HT-29 (cell line): ENCODE measurements around the gene CST6. TPM values are rescaled to one million over a fixed set of nuclear protein-coding genes. Genes with fewer than 3 reads are reported as not detected.
"Not testable (repeated sequence)": the region's sequence is repeated elsewhere in the genome, so short reads cannot be mapped to it uniquely, and the experiment has no call there.

Source experiments
- DNase-seq: peaks from one replicate; pipeline ENCODE4 v3.0.0-alpha.2; 2015; ENCODE audit warnings: low spot score
- total RNA-seq: library from RNA; depleted of rRNA; stranded (reverse); fragments of >200 nt; shearing (Covaris generic); gene quantifications from 2 replicates; pipeline ENCODE4 v1.2.3, GENCODE V29; 2014

Gene CST6
- total RNA-seq, 1 experiment from 2014 or later: 23.0 TPM

DNA sequence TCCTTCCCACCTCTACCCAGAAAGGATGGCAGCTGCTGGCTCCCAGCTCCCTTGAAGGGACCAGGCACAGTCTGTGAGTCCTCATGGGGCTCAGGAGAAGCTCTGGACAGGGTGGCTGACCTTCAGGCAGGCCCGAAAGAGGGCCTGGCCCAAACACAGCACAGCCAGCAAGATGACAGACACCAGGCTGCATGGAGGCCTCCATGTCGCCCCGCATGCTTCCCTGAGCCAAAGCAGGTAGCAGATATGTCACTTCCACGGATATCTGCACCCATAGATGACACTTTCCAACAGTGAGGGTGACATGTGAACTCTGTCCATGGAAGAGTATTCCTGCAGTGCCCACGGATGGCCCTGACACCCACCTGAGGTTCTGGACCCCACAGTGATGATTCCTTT lies 28.2 kb upstream of the CST6 start:
- no peak for DNase-seq

DNA sequence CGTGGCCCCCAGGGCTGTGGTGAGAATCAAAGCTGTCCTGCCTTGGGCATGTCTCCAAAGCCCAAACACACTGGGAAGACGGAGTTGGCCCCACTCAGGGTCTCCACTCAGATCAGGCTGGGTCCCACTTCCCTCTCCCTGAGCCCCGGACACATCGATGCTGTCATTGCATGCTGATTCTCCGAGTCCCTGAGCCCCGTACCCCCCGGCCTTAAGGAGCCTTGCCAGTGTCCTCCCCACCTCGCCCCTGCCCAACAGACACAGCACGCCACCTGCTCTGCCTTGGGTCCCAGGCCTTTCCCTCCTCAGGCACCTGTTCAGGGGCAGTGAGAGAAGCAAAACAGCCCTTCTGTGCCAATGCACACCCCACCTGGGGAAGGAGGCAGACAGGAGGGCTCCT lies 24.5 kb upstream of the CST6 start:
- DNase-seq: no peak

DNA sequence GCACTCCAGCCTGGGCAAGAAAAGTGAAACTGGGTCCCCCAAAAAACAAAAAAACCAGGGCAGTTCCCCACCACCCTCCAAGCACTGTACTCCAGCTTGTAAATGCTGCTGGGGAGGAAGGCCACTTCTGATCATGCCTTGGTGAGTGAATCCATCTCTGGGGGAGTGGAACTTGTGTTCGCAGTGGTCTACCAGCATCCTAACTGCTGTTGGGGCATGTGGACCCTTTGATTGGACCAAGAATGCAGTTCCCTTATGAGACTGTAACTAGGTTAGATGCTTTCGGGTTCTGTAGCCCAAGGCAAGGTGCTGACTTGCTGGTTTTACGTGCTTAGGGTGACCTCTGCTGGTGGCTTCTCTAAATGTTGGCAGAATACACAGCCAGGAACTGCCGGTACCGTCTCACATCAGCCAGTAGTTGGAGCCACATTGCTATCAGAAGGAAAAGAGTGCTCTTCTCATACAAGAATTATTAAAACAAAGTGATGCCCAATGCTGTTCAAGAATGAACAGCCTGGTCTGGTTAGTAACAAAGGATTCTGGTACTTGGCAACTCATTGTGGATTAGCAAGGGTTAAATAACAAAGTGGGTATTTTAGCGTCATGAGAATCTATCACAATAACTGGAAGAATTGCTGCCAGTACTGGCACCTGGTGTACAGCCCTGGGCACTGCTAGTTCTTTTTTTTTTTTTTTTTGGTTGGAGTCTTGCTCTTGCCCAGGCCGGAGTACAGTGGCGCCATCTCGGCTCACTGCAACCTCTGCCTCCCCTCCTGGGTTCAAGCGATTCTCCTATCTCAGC lies 22.8 kb upstream of the CST6 start:
- peak; percentile 99 for DNase-seq

DNA sequence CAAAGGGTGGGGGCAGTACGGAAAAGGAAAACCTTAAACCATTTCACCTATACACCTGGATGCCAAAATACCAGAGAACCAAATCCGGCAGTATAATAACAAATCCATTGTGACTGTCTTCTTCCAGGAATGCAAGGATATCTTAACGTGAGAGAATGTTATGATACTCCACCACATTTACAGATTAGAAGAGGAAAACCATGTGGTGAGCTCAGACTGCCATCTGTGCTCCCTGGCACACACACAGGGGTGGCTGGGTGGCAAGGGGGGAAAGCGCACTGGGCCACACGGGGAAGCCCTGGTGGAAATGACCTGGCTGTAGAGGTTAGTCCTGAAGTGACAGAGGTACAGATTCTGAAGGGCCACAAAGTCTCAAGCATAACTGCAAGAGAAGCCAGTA lies 19.8 kb upstream of the CST6 start:
- DNase-seq: no peak

DNA sequence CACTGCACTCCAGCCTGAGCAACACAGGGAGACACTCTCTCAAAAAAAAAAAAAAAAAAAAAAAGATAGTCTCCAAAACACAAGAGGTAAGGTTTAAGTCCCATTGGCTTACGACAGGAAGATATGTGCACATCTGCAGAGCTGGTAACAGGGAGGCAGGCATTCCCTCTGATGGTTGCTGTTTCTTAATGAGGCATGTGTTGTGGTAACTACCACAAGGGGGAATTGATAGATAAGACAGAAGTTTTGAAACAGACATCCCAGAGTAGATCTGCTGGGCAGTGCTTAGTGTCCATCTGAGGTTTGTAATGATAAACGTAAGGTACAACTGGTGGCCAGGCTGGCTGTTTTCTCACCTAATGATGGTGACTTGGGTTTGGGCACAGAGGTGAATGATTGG lies 14.5 kb upstream of the CST6 start:
- DNase-seq: no peak

DNA sequence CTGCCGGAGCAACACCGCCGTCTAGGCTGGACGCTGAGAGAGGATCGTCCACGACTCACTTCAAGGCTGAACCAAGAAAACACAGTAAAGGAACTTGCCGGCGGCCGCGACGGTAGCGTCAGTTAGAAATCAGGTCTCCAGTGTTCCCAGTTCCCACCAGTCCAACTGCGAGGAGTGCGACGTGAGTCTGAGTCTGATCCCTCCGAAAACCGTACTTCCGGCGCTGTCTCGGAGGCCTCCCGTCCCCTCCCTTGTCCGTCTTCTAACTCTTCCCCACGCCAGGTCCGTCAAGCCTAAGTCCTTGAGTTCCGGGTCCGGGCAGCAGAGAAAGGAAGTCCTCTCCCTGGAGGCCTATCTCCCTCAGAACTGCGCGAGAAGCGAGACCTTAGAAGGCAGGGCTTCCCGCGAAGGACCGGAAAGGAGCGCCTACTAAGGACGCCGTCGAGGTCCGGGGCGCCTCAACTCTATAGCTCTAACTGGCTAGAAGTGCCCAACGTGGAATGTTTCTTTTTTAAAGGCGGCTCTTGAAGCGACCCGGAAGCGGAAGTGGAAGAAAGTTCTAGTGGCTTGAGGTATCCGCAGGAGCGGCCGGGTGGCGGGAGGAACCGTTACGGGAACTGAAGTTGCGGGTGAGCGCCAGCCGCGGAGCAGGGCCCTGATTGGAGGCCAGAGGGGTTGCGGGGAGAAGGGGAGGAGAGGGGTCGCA lies 9.7 kb upstream of the CST6 start, which contains the start of the genes BANF1 and EIF1AD:
Gene BANF1, plus strand, starts transcription at position 562 of the 706 bp plus-strand sequence. CDS start 748 bp downstream, outside the sequence.
Gene EIF1AD, minus strand, starts transcription at position 216 of the 706 bp plus-strand sequence. CDS start 1,768 bp downstream, outside the sequence.
- peak; percentile 98 for DNase-seq

DNA sequence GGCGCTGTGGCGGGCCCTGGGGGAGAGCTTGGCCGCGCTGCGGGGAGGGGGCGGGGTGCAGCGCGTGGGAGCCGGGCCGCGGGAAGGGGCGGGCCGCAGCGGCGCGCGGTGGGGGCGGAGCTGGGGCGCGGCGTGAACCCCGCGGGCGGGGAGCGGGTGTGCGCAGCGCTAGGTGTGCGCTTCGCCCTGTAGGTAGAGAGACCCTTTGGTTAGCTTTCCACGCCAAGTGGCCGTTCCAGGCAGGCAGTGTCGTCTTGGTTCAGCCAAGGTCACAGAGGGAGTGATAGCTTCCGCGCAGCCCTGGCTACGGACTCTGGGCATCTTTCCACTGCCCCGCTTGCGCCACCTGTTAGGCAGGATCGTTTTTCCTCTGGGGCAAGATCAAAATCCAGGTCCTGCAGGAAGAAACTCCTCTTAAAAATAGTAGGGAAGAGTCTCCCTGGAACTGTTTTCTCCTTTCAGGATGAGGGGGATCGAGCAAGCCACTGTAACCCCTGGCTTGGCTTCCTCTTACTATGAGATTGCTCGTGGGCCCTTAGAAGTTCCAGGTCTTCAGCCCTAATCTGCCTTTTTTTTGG lies 9.1 kb upstream of the CST6 start:
- DNase-seq: peak; percentile 73

DNA sequence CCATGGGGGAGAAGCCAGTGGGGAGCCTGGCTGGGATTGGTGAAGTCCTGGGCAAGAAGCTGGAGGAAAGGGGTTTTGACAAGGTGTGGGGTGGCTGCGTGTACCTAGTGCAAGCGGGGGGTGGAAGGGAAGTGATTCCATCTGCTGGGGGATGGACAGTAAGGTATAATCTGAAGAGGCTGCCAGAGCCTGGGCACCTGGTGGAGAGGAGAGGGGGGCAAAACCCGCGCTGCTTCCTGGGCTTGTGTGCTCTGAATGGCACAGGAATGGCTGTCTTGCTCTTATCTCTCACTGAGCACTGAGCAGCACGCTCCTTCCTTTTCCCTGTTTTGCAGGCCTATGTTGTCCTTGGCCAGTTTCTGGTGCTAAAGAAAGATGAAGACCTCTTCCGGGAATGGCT lies 8.5 kb upstream of the CST6 start:
- DNase-seq: no peak

DNA sequence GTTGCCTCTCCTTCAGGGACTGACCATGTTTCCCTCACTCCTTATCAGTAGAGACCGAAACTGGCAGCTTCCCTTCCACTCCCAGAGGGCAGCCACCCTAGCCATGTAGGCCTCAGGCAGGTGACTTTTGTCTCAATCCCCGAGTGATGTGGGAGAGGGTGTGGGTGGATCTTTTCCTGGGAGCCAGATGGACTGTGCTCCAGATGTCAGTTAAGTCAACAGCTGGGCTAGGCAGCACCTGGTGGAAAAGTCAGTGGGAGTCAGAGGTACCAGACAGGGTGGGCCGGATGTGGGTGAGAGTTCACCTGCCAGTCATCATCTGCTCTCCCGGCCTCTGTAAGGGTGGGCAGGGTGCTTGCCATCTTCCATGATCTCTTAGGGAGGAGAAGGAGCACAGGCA lies 7.6 kb upstream of the CST6 start:
- DNase-seq: no peak

DNA sequence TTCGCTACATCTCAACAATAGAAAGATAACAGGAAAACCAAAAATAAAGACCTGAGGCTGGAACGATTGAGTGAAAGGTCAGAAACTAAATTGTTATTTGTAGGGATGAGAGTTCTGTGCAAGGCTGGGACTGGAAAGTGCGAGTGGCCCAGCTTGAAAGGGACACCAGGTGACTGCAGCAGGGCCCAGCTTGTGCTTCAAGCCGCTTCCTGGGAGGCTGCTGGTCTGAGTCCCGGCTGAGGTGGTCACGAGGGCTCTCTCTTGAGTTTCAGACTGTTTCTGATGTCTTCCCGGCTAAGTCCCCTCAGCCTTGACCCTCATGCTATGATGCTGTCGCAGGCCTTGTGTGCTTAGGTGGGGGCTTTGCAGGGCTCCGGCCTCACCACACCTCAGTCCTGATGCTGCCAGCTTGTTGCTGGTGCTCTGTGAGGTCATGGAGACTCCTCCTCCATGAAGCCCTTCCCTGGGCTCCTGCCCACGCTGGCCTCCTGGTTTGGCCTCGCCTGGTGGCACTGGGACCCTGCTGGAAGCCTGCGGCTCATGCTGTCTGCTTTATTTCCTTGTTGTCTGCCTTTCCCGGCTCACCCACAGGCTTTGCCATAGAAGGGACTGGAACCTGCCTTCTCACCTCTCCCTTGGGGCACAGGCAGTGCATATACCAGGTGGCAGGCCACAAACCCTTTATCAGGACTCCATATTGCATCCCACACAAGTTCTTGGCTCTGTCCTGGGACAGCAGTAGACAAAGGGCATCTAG lies 5.5 kb upstream of the CST6 start:
- no peak for DNase-seq

DNA sequence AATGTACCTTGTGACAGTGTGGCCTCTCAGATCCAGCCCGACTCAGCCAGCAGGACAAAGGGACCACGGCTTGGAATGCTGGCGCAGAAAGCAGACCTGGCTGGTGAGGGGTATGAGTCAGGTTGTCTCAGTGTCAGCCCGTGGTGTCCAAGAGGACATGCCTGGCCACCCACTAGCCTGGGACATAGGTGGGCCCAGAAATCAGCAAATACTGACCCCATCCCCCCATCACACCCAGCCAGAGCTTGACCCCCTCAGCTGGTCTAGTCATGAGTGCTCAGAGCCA lies 5.0 kb upstream of the CST6 start:
- no peak for DNase-seq

DNA sequence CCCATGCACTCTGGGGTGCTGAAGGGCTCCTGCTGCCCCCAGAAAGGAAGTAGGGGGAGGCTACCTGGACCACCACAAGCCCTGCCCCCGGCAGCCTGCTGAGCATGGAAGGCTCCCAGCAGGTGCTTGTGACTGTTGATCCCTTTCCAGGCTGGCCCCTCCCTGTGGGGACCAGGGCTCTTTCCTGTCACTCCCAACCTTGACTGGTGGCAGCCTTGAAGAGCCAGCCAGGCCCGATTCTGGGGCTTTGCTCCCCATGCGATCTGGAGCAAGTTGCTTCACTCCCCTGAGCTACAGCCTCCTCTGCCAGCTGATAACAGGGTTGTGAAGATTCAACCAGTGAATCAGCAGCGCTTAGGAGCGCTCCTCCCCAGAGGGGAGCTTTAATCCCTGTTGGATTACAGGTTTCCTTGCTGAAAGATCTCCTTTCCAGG lies 4.6 kb upstream of the CST6 start:
- no peak for DNase-seq

DNA sequence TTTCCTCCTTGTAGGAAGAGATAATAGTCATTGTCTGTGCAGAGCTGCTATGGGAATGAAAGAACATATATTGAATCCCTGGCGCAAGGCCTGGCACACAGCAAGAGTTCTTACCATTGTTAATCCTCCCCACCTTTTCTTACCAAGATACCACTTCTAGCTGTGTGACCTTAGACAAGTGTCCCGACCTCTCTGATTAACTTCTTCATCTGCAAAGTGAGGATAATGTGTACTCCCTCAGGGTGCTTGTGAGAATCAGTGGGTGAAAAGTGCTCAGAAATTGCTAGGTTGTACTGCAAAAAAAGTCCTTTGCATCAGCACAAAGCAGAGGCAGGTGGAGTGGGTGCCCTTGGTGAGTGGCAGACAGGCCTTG lies 3.7 kb upstream of the CST6 start:
- no peak for DNase-seq

DNA sequence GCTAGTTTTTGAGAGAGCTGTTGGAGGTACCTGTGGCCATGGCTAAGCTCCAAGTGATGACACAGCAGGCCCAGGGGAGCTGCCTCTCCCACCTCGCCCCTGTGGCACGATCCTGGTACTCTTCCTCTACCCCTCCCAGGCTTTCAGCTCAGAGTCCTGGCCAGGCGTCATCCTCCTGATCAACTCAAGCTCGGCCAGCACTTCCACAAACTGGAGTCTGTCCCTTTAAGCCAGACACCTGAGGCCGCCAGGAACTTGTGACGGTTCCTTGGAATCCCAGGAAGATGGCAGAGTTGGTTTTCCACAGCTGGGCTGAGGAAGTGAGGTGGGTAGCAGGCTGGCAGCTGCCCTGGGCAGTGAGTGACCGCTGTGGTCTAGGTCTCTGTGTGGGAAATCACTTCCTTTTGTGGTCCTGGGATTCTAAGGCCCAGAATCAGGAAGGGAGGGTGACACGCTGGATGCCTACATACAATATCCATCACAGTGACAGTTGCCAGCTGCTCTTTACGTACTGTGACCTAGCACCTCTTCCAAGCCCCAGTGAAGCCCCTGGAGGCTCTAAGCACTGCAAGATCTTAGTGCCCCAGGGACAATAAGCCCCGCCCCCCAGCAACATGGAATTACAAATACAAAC lies 3.2 kb upstream of the CST6 start:
- no peak for DNase-seq

DNA sequence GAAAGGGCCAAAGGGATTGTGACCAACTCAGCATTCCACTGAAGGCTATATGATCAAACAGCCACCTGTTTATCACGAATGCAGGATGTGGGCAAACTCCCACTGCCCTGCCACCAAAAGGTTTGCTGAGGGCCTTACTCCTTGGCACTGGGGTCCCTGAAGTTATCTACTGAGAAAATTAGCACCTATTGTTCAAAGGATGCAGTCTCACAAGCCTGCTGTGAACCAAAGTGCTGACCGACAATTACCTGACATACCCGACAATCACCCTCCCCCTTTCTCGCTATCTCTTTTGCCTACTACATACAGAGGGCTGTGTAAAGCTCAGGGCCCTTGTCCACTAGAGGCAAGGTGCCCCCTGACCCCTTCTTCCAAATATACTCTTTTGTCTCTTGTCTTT lies 1.8 kb upstream of the CST6 start:
- not testable (repeated sequence) for DNase-seq

DNA sequence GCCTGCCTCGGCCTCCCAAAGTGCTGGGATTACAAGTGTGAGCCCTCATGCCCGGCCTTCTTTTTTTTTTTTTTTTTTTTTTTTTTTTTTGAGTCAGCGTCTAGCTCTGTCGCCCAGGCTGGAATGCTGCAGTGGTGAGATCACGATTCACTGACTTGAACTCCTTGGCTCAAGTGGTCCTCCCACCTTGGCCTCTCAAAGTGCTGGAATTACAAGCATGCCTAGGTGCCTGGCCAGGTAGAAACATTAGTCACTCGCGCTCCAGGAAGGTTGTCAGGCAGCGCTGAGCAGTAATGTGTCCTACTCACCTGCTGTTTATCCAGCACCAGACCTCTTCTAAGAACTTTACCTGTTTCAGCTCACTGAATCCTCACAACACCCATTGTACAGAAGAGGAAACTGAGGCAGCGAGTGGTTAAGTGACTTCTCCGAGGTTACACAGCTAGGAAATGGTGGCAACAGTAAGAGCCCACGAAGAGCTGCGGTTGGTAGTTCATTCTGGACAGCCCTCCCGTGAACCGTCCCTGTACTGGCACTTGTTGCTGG lies 496 bp upstream of the CST6 start:
- peak; percentile 60 for DNase-seq

DNA sequence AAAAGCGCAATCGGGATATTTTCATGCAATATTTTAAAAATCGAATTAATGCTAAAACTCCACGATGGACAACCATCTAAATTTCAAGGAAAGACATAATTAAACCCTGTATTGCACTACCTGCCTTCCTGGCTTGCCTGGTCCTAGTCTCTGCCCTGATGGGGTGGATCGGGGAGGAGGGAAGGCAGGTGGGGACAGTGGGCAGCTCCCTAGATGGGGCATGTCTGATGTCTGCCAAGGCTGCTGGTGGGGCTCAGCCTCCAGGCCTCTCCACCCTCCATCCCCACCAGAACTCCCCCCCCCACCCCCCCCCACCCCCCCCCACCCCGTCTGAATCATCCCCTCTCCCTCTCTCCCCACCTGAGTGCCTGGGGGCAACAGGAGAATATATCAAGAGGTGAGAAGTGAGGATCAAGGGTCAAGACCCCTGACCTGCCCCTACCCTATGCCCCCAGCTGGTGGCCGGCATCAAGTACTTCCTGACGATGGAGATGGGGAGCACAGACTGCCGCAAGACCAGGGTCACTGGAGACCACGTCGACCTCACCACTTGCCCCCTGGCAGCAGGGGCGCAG lies 650 bp downstream of the CST6 start:
- peak; percentile 14 for DNase-seq

DNA sequence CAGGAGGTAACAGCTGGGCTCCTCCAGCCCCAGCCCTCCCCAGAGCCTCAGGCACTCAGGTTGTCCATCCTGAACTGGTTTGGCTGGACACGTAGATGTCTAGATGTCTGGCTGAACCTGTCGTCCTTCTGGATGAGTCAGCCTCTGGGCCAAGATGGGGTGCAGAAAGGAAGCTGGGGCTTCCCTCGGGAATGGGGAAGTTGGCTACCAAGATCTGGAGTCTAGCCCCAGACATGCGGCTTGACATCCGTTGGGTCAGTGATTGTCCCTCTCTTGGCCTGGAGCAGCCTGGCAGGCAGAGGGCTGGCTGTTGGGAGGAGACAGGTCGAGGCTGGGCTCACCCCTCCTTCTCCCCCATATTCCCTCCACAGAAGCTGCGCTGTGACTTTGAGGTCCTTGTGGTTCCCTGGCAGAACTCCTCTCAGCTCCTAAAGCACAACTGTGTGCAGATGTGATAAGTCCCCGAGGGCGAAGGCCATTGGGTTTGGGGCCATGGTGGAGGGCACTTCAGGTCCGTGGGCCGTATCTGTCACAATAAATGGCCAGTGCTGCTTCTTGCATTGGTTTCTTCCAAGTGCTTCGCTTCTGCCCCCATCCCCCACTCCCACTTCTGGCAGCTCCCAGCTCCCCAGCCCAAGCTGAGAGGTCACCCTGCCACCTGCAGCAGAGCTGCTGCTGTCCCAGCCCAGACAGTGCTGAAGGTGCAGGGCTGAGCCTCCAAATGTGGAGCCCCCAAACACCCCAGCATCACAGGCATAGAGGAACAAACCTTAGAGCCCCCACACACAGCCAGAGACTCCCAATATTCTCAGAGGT lies 1.3 kb downstream of the CST6 start:
- peak; percentile 63 for DNase-seq

DNA sequence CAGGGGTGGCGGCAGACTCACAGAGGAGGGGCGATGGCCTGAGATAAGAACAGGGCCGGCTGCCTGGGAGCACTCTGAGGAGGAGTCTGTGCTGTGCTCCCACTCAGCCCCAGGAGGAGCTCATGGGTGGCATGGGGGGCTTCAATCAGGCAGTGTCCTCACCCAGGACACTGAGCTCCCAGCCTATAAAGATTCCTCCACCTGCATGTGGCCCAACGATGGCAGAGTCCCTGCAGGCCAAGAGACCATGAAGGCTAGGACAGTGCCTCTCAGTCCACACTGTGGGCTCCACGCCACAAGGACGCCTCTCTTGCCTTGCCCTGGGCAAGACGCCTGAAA lies 1.9 kb downstream of the CST6 start:
- no peak for DNase-seq

DNA sequence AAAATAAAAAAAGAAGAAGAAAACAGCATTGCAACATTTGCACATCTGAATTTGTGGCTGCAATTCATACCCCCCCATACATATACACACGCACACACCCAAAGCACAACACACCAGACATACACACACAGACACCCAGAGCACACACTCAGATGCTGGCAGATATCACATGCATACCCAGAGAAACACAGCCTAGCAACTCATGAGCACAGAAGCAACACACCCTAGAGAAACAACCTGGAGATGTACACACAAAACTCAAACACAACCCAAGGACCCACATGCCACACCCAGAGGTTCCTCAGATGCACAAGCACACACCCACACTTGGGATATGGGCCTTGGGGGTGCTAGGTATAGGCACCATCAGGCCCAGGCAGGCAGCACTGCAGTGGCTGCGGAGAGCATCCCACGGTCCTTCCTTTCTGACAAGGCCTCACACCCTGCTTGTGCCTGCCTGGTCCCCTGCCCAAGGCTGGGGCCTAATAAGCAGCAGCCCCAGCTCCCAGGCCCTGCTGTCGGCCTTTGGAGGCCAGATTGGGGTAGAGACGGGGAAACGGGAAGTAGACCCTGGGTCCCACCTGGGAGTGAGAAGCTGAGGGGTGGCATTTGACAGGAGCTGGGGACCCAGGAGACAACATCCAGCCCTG lies 3.1 kb downstream of the CST6 start:
- DNase-seq: no peak
